K562 (cell line): Measurements from ENCODE around the gene CFAP126. TPM values are rescaled to one million over a fixed set of nuclear protein-coding genes. Genes with fewer than 3 reads are reported as not detected.
A peak's percentile ranks its signal among the peaks of the same experiment; 100 is the strongest.

Experiments used
- ATAC-seq: fragments of 200-7000 bp; cut with Tn5 transposase; 3 replicates; pipeline ENCODE4 v1.9.1; 2020; ENCODE audit warnings: moderate library complexity
- BruUV-seq: library from RNA; stranded (reverse); fragments of 400-500 nt; replicated peaks from 2 replicates; lab custom pipeline; 2021; lab: Mats Ljungman, UMichigan
- CTCF ChIA-PET: fragments of 300-600 bp; formaldehyde crosslinking; extraction: SDS; loops from one replicate; lab custom pipeline; 2021; ENCODE audit warnings: low intra/inter-chr PET ratio; lab: Yijun Ruan, JAX
- POLR2A ChIA-PET: fragments of 300-600, 350-650 bp; sonication (Branson Sonifier 250); formaldehyde crosslinking; extraction: SDS; loops from one replicate; lab custom pipeline; 2021; ENCODE audit warnings: antibody characterized with exemption, inconsistent platforms; lab: Yijun Ruan, JAX
- DNase-seq, 4 experiments: peaks; one replicate each; pipeline versions ENCODE4 v3.0.0 to v3.0.0-alpha.2; 2011 to 2018; ENCODE audit warnings: low spot score in 3 of 4, mixed read lengths in 3 of 4; ENCODE audit errors: extremely low read depth in 1 of 4
- FAIRE-seq: peaks from 2 replicates; lab custom pipeline; 2011; peaks lifted over from hg19 to GRCh38; lab: Jason Lieb, UNC
- H2AFZ ChIP-seq: 2 replicates; pipeline ENCODE4 v1.6.0; 2011; ENCODE audit warnings: low read depth, low read length, control low read depth, inconsistent platforms
- H3K27ac ChIP-seq: fragments of 200-600 bp; 3 replicates; pipeline ENCODE4 v1.8.0; 2011; ENCODE audit warnings: low read depth, mild to moderate bottlenecking, control low read depth, inconsistent platforms, low read length, moderate library complexity, mixed read lengths; ENCODE audit errors: extremely low read depth
- H3K27me3 ChIP-seq, 2 experiments: fragments of 300-600 bp in 1 of 2; 2 replicates in 1 of 2; 3 replicates in 1 of 2; pipeline versions ENCODE4 v1.6.0 to v1.8.0; 2011; ENCODE audit warnings: inconsistent platforms in 2 of 2, low read length in 2 of 2, mild to moderate bottlenecking in 1 of 2, mixed read lengths in 1 of 2, moderate library complexity in 1 of 2; ENCODE audit not compliant: control insufficient read depth in 2 of 2, insufficient read depth in 2 of 2
- H3K36me3 ChIP-seq: fragments of 300-600 bp; 3 replicates; pipeline ENCODE4 v1.8.0; 2011; ENCODE audit warnings: mild to moderate bottlenecking, low read length, inconsistent platforms; ENCODE audit not compliant: control insufficient read depth, insufficient read depth
- H3K4me1 ChIP-seq, 2 experiments: fragments of 200-600 bp in 1 of 2; replicated peaks in 1 of 2; 2 replicates in 1 of 2; 3 replicates in 1 of 2; pipeline versions ENCODE4 v1.5.1 to v1.8.0; 2011; ENCODE audit warnings: inconsistent platforms in 2 of 2, low read length in 2 of 2, mild to moderate bottlenecking in 1 of 2, mixed read lengths in 1 of 2, moderate library complexity in 1 of 2; ENCODE audit not compliant: control insufficient read depth in 2 of 2, insufficient read depth in 2 of 2
- H3K4me2 ChIP-seq: 2 replicates; pipeline ENCODE4 v1.6.1; 2011; ENCODE audit warnings: low read length, control low read depth, inconsistent platforms, mixed read lengths; ENCODE audit not compliant: insufficient read depth
- H3K4me3 ChIP-seq: fragments of 200-600 bp; sonication (generic), shearing (Covaris generic); 2 replicates; pipeline ENCODE4 v1.5.1; 2016; ENCODE audit warnings: control low read depth, inconsistent platforms
- H3K79me2 ChIP-seq: fragments of 200-600 bp; 3 replicates; pipeline ENCODE4 v1.8.0; 2011; ENCODE audit warnings: low read length, inconsistent platforms; ENCODE audit not compliant: control insufficient read depth, insufficient read depth
- H3K9ac ChIP-seq, 2 experiments: 2 replicates each; pipeline versions ENCODE4 v1.6.0 to v1.6.1; 2011; ENCODE audit warnings: low read depth in 2 of 2, low read length in 2 of 2, control low read depth in 1 of 2, inconsistent platforms in 1 of 2, mild to moderate bottlenecking in 1 of 2, mixed read lengths in 1 of 2; ENCODE audit not compliant: insufficient read depth in 1 of 2
- H3K9me1 ChIP-seq: one replicate; pipeline ENCODE4 v1.6.0; 2011; ENCODE audit warnings: inconsistent platforms, mild to moderate bottlenecking, low read length, moderate library complexity; ENCODE audit not compliant: control insufficient read depth, insufficient read depth
- H3K9me3 ChIP-seq: replicated peaks from 2 replicates; pipeline ENCODE4 v1.5.1; 2011; ENCODE audit warnings: low read depth, low read length, inconsistent platforms; ENCODE audit not compliant: control insufficient read depth, insufficient read depth
- H4K20me1 ChIP-seq: replicated peaks from 2 replicates; pipeline ENCODE4 v1.6.1; 2011; ENCODE audit warnings: low read length, inconsistent platforms, mixed read lengths; ENCODE audit not compliant: control insufficient read depth, insufficient read depth
- BDP1 ChIP-seq: IDR thresholded peaks from 3 replicates; pipeline ENCODE4 v1.6.1; 2011; ENCODE audit not compliant: insufficient read length, insufficient read depth
- DACH1 ChIP-seq: fragments of 450-650 bp; IDR thresholded peaks from 2 replicates; pipeline ENCODE4 v1.6.1; 2018; ENCODE audit not compliant: partially characterized antibody
- DPF2 ChIP-seq: fragments of 450-650 bp; IDR thresholded peaks from 2 replicates; pipeline ENCODE4 v1.6.1; 2016
- MAFK ChIP-seq: IDR thresholded peaks from 2 replicates; pipeline ENCODE4 v1.6.1; 2011; ENCODE audit warnings: low read length, improper control_type of control experiment
- MYNN ChIP-seq, 2 experiments: sonication (generic); formaldehyde crosslinking in 1 of 2; IDR thresholded peaks; 2 replicates each; pipeline versions ENCODE4 v1.5.0 to v1.6.1; 2016 to 2020; ENCODE audit warnings: antibody characterized with exemption in 1 of 2, missing genetic modification reagents in 1 of 2
- NFXL1 ChIP-seq: fragments of 450-650 bp; formaldehyde crosslinking; IDR thresholded peaks from 2 replicates; pipeline ENCODE4 v1.4.0; 2021; ENCODE audit warnings: mild to moderate bottlenecking
- ZZZ3 ChIP-seq: fragments of 450-650 bp; IDR thresholded peaks from 2 replicates; pipeline ENCODE4 v1.6.1; 2016; ENCODE audit warnings: antibody characterized with exemption, mild to moderate bottlenecking, moderate library complexity
- WGBS: fragments of 100-300 bp; shearing (Covaris generic); methylation state at CpG from one replicate; pipeline ENCODE4 v1.1.6; 2016; ENCODE audit warnings: low coverage, mixed read lengths; ENCODE audit not compliant: insufficient coverage; ENCODE audit errors: missing lambda C conversion rate; 5-methylcytosine and 5-hydroxymethylcytosine counted together
- in situ Hi-C: fragments of 300-500 bp; cut with MboI; formaldehyde crosslinking; loops from 4 replicates; pipeline ENCODE4 v1.15.0; 2018; ENCODE audit warnings: inconsistent platforms, mixed read lengths
- intact Hi-C: fragments of 100-400 bp; cut with micrococcal nuclease; formaldehyde crosslinking; loops from 2 replicates; pipeline ENCODE4 v1.14.2; 2022
- polyA plus RNA-seq, 8 experiments: library from polyadenylated mRNA; depleted of rRNA in 4 of 8; stranded (reverse) in 5 of 8; unstranded in 3 of 8; fragments of >200 nt; fragmentation: Nextera tagmentation in 2 of 8; fragmentation: Illumina TruSeq in 1 of 8; extraction: Ambion mirVana in 2 of 8; extraction: Trizol in 1 of 8; gene quantifications; 2 replicates each; pipeline versions ENCODE4 v1.2.1 to v1.2.3, GENCODE V29; 2011 to 2014; ENCODE audit warnings: inconsistent platforms in 1 of 8, missing spikeins in 1 of 8
- total RNA-seq, 7 experiments: library from RNA; depleted of rRNA in 6 of 7; stranded (reverse); fragments of >200 nt in 6 of 7; fragmentation: Illumina TruSeq in 2 of 7; extraction: Trizol in 2 of 7; gene quantifications; 2 replicates each; pipeline versions ENCODE4 v1.2.1 to v1.2.3, GENCODE V29; 2011 to 2021; ENCODE audit warnings: low replicate concordance in 1 of 7
- TF ChIP-seq, protein P1 (sequence below), 2 experiments: fragments of 450-650 bp in 1 of 2; sonication (generic) in 1 of 2; formaldehyde crosslinking in 1 of 2; IDR thresholded peaks; 2 replicates each; pipeline versions ENCODE4 v1.7.1 to v1.9.0; 2016 to 2022; ENCODE audit warnings: inconsistent platforms in 1 of 2, mild to moderate bottlenecking in 1 of 2, missing genetic modification reagents in 1 of 2

The CFAP126 gene
- total and polyA plus RNA-seq, 9 of the 15 experiments (the other 6 are each of a cell fraction or from before 2014, with no cell fraction given) = not detected

DNA sequence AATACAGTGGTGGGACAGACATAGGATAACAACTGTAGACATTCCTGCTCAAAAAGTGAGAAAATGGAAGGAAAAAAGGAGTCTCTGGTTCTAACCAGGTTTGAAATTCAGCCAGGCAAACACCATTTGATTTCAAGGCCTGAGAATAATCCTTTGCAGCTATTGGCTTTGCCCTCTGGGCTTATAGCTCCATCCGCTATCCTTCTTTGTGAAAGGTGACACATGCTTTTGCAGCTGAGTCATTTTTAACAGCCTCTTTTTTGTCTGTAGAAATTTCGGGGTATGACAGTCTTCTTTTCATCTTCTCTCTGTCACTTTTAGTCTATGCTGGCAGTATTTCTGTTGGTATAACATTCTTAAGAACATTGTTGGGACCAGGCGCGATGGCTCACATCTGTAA lies 37.3 kb downstream of the CFAP126 start:
- ATAC-seq = no peak
- ChIA-PET POLR2A (no interaction called here), CTCF (no interaction called here)
- Histone ChIP-seq H3K27ac (no peak overlapping the region; the same call in 2 of the 3 replicates), H3K9me1 (no peaks in the 10 kb centered on the region), H3K27me3 (no peaks in the 10 kb centered on the region), H3K4me1 (no peaks in the 10 kb centered on the region), H3K9me3 (no peaks in the 10 kb centered on the region), H3K36me3 (peaks cover 82% of the 10 kb centered on the region), H3K4me2 (no peak overlapping the region), H3K79me2 (no peaks in the 10 kb centered on the region), H4K20me1 (no peaks in the 10 kb centered on the region), H3K9ac (no peak overlapping the region), H2AFZ (no peak overlapping the region), H3K4me3 (no peak overlapping the region)
- no peak for FAIRE-seq
- in situ Hi-C loops (no loop called here), intact Hi-C loops (no loop called here)
- no peak for TF ChIP-seq MAFK
- no peak for TF ChIP-seq ZZZ3
- TF ChIP-seq NFXL1 = no peak
- no peak for TF ChIP-seq BDP1
- 95% methylated on average over 4 of the region's 4 CpGs for WGBS
- BruUV-seq = no TSS peak
- no peak for DNase-seq

DNA sequence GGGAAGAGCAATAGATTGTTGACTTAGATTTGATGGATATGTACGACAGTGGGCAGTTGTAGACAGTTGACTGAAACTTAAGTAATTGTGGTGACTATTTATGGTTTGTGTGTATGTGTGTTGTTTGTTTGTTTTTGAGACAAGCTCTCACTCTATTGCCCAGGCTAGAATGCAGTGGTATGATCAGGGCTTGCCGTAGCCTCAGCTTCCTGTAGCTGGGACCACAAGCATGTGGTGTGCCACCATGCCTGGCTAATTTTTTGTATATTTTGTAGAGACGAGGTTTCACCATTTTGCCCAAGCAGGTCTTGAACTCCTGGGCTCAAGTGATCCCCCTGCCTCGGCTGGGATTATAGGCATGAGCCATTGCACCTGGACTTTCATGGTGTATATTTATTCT lies 43.7 kb downstream of the CFAP126 start:
- H3K27me3 ChIP-seq = no peaks in the 10 kb centered on the region
- peaks cover 20% of the 10 kb centered on the region for H3K79me2 ChIP-seq
- no peak overlapping the region for H3K4me2 ChIP-seq
- no peak overlapping the region for H2AFZ ChIP-seq
- H3K9me3 ChIP-seq = no peaks in the 10 kb centered on the region
- no peaks in the 10 kb centered on the region for H3K4me1 ChIP-seq
- POLR2A ChIA-PET = no interaction called here
- ATAC-seq (no peak), FAIRE-seq (peak; percentile 11), DNase-seq (no peak)
- CTCF ChIA-PET = no interaction called here
- no peaks in the 10 kb centered on the region for H4K20me1 ChIP-seq
- WGBS = 96% methylated on average over 4 of the region's 4 CpGs
- no peak overlapping the region for H3K9ac ChIP-seq
- no peak overlapping the region for H3K27ac ChIP-seq
- no TSS peak for BruUV-seq
- no peaks in the 10 kb centered on the region for H3K9me1 ChIP-seq
- intact Hi-C loops (no loop called here), in situ Hi-C loops (no loop called here)
- H3K4me3 ChIP-seq = no peak overlapping the region
- peaks cover 58% of the 10 kb centered on the region for H3K36me3 ChIP-seq
- TF ChIP-seq DPF2 = no peak
- no peak for TF ChIP-seq DACH1
- TF ChIP-seq, protein P1, sequence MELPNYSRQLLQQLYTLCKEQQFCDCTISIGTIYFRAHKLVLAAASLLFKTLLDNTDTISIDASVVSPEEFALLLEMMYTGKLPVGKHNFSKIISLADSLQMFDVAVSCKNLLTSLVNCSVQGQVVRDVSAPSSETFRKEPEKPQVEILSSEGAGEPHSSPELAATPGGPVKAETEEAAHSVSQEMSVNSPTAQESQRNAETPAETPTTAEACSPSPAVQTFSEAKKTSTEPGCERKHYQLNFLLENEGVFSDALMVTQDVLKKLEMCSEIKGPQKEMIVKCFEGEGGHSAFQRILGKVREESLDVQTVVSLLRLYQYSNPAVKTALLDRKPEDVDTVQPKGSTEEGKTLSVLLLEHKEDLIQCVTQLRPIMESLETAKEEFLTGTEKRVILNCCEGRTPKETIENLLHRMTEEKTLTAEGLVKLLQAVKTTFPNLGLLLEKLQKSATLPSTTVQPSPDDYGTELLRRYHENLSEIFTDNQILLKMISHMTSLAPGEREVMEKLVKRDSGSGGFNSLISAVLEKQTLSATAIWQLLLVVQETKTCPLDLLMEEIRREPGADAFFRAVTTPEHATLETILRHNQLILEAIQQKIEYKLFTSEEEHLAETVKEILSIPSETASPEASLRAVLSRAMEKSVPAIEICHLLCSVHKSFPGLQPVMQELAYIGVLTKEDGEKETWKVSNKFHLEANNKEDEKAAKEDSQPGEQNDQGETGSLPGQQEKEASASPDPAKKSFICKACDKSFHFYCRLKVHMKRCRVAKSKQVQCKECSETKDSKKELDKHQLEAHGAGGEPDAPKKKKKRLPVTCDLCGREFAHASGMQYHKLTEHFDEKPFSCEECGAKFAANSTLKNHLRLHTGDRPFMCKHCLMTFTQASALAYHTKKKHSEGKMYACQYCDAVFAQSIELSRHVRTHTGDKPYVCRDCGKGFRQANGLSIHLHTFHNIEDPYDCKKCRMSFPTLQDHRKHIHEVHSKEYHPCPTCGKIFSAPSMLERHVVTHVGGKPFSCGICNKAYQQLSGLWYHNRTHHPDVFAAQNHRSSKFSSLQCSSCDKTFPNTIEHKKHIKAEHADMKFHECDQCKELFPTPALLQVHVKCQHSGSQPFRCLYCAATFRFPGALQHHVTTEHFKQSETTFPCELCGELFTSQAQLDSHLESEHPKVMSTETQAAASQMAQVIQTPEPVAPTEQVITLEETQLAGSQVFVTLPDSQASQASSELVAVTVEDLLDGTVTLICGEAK (IDR thresholded peaks at IDR 0.05) = no peak
- TF ChIP-seq, protein P1 (CRISPR knock-in tag; IDR thresholded peaks at IDR 0.05) = no peak
- TF ChIP-seq MYNN (IDR thresholded peaks at IDR 0.05) = no peak
- TF ChIP-seq MYNN (CRISPR knock-in tag; IDR thresholded peaks at IDR 0.05) = no peak
